Measurements from ENCODE around the gene FAM170B.

FAM170B gene

DNA sequence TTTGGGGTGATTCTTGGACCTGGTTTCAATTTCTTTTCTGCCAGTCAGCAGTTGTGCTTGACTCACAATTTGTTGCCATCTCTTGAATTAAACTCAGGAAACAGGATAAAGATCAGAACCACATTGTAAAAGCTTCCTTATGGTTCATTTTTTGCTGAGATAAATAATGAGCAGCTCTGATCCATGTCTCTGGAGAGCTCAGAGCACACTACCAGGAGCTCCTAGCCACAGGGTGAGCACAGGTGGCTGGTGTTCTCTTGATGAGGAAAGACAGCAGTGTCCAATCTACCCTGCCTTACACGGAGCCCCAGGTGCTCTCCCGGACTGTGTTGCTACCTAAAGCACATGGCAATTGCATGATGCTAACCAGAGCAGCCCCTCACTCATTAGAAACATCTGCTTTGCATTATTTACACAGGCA is 17.2 kb upstream of the FAM170B start:
- DNase-seq, result no peak

DNA sequence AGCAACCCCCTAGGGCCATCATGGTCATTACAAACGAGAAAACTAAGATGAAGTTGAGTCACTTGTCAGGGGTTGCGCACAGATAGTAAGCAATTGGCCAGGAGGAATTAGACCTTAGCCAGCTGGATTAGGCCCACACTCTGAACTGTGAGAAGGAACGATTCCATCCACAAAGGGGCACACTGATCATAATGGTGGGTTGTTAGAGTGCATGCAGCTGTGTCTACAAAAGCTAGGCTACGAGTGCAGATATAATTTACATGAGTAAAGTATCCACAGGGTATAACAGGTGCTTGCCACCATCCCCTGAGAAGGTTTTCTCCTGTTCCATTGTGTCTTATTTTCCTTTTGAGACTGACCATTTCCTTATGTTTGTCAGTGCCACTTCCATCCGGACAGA is 16.6 kb upstream of the FAM170B start:
- DNase-seq, result no peak

DNA sequence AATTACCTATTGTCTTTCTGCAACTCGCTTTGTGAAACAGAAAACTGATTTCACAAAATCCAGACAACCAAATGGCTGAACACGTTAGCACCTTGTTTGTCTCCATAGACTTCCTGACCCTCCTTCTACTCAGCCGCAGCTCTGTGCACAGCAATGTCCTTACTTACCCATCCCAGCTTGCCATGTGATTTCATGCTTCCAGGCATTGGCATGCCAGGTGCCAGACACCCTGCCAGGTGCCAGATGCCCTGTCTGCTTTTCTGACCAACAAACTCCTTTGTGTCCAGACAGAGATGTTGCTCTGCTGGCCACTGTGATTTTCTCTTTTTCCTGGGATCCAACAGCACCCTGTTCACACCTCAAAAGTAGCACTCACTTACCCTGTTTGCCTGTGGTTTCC is 16.1 kb upstream of the FAM170B start:
- no peak for DNase-seq

DNA sequence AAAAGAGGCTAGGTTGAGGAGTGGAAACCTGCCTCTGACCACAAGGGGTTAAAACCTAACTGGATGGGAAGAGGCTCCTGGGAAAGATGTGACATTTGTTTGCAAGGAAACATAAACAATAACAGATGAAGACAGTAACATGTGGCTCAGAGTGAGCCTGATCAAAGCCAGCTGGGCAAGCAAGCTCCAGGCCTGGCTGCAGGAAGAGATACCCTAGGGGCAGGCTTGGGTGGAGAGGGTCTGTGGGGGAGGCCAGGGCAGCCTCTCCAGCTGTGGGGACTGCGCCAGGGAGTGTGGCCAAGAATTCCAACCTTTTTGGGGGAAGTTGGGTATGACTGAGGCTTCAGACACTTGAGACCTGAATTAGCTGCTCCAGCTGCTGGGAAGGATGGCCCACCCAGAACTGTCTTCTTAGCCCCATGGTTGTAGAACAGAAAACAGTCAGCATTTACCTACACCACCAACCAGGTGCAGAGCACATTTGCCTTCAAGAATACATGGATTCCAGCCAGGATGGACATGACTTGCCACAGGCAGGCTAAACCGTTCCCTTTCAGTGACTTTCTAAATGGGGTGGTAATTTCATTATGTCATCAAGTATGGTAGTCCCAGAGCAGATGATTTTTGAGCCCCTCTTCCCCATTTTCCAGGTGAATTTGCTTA is 10.4 kb upstream of the FAM170B start:
- no peak for DNase-seq

- no peak for DNase-seq
These were observed 9.4 kb upstream of the FAM170B start for GRCh38 chr10:49143249-49143648.

- no peak for DNase-seq
These were observed 7.9 kb upstream of the FAM170B start for GRCh38 chr10:49141541-49142332.

GRCh38 chr10:49140304-49141177 is 6.7 kb upstream of the FAM170B start:
- DNase-seq, result no peak

DNA sequence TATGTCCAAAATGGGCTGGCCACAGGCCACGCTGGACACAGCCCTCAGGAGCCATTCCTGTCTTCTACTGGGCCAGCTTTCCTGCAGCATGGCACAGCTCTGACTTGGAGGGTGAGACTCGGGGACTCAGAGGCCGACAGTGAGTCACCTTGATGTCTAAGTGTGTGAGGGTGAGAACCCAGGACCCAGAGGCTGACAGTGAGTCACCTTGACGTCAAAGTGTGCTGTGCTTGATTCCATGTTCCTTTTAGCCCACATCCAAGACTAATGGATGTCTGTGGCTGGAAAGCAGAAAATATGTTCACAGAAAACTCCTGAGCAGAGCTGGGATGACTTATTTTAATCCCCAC is 6.0 kb upstream of the FAM170B start:
- DNase-seq, result peak; percentile 55

DNA sequence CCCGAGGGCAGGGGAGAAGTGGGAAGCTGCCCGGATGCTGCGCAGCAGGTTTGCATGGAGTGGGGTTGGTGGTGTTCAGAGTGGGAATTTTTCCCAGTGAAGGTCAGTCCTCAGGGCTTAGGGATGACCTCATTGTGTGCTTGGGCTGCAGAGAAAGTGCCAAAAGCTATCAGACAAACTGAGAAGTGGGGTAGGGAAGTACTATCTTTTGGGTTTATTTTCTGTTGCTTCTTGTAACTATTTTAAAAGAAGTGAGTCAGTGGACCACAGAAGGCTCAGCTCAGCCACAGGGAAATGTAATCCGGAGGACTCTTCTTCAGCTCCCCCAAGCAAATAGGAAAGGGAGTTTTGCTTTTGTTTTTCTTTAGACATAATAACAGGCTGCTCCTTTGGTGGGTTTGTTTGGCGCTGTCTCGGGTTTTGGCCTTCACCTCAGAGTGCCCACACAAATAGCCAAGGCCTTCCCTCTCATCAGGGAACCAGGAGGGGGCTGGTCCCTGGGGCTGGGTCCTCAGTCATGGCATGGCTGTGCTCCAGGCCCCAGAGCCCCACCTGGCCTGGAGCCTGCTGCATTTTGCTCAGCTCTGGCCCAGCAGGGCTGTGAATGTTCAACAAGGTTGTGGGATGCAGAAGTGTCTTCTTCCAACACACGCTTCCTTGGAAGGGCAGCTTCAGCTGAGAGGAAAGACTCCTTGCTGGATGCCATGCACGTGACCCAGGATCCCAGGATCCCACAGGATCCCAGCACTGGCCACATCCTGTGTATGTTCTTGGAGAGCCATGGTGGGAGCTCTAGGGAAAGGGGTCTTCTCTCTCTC is 5.4 kb upstream of the FAM170B start:
- DNase-seq, result peak; percentile 84

- DNase-seq, result no peak
These were observed 4.6 kb upstream of the FAM170B start for GRCh38 chr10:49138361-49138891.

GRCh38 chr10:49136525-49136924 is 2.7 kb upstream of the FAM170B start:
- no peak for DNase-seq

DNA sequence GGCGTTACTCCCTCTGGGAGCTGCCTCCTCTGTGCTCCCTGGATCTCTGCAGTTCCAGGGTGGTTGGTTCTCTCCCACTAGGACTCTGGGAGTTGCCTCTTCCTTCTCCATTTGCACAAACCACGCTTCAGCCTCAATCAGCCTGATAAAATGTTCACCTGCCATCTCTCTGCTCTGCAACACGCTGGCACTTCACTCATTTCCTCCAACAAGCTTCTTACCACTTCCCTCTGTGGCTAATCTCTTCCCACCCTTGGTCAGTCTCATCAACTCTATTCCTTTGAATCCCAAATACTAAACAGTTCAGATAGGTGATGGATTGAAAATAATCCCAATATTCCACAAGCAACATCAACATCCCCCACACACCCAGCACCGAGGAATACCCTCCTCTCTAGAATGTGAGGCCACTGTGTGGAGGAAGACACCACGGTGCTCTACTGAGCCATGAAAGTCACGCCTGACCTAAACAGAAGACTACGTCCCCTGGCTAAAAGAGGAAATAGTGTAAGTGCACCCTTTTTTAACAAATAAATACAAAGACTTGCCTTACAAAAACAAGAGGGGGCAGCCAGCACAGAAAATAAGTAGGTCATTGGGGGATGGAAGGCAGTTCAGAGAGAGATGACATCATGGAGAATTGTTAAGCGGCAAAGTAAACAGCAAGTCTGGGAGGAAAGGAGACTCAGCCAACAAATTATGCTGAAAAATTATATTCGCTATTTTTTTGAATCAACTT is 1.9 kb upstream of the FAM170B start:
- peak; percentile 36 for DNase-seq

DNA sequence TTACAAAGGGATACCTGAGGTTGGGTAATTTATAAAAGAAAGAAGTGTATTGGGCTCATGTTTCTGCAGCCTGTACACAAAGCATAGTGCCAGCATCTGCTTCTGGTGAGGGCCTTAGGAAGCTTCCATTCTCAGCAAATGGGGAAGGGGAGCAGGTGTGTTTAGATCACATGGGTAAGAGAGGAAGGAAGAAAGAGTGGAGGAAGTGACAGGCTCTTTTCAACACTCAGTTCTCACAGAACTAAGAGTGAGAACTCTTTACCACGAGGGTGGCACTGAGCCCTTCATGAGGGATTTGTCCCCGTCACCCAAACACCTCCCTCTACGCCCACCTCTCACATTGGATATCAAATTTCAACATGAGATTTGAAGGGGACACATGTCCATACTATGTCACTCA is 506 bp upstream of the FAM170B start:
- DNase-seq, result no peak

DNA sequence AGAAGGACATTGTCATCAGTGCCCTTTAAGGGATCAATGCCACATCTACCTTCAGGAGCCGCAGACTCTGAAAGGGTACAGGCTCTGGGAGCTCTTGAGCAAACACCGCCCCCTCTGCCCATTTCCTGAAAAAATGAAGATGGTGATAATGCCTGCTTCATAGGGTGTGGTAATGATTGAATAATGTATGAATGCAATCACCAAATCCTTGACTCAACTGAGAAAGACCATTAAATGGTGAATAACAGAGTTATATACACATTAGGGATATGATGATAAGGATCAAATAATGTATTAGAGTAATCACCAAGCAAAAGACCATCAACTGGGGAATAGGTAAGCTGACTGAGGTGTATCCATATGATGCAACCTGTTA is 1.5 kb downstream of the FAM170B start:
- DNase-seq, result no peak

DNA sequence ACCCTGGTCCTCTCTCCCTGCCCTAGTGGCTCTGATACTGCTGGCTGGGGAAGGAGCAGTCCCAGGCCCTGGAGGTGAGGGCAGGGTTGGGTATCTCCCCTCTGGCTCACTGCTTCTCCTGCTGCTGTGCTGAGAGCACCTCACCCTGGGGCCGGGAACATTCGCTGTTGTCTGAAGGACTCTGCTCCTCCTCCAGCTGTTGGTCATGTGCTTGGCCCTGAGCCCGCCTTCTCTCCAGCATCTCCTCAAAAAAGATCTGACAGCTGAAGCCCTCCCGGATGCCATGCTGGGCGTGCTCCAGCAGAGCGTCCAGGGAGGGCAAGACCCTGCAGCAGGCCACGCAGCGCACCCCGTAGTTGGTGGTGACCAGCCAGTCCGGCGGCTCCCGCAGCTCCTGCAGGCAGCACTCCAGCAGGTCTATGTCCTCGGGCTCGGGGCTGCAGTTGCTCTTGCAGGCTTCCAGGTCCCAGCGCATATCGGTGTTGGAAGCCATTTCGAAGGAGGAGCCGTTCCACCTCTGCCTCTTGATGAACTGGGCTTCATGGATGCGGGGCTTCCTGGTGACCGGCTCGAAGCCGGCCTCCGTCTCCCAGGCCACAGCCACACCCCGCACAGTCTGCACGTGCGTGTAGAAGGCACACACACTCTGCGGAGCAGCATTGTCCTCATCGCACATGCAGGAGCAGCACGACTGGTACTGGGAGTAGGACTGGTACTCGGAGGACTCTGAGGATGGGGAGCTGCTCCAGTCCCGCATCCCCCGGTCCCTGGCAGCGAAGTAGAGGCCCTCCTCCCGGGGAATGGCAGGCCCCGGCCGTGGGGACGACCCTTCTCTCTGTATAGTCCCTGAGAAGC is 2.1 kb downstream of the FAM170B start:
- DNase-seq, result no peak

- DNase-seq, result no peak
These were observed 4.4 kb downstream of the FAM170B start for GRCh38 chr10:49129376-49129775.

DNA sequence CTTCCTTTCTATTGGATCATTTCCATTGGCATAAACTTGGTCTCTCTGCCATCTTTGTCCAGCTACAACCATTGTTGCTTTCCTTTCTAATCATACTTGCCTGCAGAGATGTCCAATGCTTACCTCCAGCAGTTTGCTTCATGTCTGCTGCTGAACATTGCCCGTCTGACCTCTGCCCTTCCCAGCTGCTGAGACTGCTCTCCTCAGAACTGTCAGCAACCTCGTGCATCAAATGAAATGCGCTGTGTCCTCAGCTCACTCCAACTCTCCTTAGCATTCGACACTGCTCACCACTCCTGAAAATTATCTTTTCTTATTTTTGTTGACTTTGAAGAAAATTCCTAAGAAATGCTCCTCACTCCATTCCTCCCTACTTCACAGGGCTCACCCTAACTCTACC is 5.0 kb downstream of the FAM170B start:
- DNase-seq, result no peak

DNA sequence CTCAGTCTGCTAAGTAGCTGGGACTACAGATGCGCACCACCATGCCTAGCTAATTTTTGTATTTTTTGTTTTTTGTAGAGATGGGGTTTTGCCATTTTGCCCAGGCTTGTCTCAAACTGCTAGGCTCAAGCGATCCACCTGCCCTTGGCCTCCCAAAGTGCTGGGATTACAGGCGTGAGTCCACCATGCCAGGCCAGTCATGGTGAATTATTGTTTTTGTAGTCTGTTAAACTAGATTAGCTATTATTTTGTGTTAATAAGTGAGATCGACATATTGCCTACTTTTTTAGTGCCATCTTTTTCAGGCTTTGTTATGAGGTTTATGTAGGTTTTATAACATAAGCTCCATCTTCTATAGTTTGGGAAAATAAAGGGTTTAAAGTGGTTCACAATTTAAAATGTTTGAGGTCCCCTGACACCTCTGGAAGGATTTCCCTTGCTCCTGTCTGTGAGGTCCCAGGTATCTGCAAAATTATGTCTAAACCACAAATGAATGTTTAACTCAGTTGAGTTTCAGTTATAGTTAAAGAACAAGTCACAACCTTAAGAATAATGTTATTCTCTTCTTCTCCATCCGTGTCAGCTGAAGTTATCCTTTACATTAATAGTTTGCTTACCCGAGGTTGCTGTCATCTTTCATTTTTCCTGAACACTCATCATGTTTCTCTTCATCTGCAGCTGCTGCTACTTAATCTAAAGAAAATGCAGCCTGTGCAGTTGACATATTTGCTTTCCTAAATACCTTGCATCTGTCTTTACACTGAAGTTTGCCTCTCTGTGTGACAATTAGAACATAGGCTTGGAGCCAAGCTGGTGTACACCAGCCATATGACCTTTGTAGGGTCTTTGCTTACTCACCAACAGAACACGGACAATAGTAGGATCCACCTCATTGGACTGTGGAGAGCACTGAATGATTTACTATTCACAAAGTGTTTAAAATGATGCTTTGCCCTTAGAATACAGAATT is 9.6 kb downstream of the FAM170B start:
- DNase-seq, result no peak

- DNase-seq, result no peak
These were observed 12.9 kb downstream of the FAM170B start for GRCh38 chr10:49120911-49121310.

DNA sequence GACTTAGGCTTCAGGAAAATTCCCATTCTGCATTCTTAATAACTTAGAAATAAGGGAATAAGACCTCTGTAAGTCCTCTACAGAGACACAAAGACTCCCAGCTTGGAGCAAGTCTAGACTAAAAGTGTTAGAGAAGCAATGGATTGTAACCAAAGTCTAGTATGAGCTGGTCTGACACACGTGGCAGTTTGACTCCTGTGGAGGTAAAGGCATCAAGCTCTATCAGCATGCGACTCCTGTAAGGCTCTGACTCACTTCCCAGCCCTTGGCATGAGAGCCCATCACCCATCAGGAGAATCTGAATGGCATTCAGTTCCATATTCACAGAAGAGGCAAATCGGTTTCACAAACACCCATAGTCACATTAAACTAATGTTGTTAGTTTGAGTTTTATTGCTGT is 14.1 kb downstream of the FAM170B start:
- DNase-seq, result no peak
